ENCODE results near the gene ERBB3. TPM values are rescaled to one million over a fixed set of nuclear protein-coding genes. Genes with fewer than 3 reads are reported as not detected.

Gene ERBB3
- total RNA-seq, 1 experiment from 2014 or later, result 64.3 TPM

DNA sequence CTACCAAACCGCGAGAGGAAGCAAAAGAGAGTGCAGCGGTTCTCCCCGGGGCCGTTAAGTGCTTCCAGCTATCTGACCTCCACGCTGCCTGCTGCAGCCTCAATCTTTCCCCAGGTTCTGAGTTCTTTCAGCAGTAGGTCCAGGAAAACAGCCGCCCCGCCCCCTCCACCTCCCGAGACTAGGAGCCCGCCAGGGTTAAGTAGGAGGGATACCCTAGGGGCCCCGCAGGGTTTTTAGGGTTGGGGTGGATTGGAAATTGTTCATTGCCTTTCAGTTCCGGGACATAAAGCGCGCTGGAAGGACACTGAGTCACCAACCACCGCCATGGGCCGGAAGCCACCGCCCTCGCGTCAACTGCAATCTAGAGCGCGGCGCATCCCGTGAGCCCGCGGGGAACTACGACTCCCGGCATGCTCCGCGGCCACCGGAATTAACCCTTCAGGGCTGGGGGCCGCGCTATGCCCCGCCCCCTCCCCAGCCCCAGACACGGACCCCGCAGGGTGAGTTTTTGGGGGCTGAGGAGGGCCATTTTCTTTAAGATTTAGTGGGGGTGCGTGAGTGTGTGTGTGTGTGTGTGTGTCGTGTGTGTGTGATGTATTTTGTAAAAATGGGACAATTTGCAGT, 72.3 kb downstream of the ERBB3 start, which contains the start of gene MYL6B (continued):
- TF ChIP-seq SMAD3 (CRISPR knock-in tag; IDR thresholded peaks at IDR 0.05; ENCODE audit: borderline replicate concordance), result no peak
- no peak for TF ChIP-seq NR1H2 (CRISPR knock-in tag; IDR thresholded peaks at IDR 0.05)
- TF ChIP-seq, protein P1, sequence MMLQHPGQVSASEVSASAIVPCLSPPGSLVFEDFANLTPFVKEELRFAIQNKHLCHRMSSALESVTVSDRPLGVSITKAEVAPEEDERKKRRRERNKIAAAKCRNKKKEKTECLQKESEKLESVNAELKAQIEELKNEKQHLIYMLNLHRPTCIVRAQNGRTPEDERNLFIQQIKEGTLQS (CRISPR knock-in tag; conservative IDR thresholded peaks at IDR 0.05), result no peak
- TF ChIP-seq ETV6 (CRISPR knock-in tag; IDR thresholded peaks at IDR 0.05), result no peak
- TF ChIP-seq ZNF671 (CRISPR knock-in tag; IDR thresholded peaks at IDR 0.05), result no peak
- TF ChIP-seq, protein P2, sequence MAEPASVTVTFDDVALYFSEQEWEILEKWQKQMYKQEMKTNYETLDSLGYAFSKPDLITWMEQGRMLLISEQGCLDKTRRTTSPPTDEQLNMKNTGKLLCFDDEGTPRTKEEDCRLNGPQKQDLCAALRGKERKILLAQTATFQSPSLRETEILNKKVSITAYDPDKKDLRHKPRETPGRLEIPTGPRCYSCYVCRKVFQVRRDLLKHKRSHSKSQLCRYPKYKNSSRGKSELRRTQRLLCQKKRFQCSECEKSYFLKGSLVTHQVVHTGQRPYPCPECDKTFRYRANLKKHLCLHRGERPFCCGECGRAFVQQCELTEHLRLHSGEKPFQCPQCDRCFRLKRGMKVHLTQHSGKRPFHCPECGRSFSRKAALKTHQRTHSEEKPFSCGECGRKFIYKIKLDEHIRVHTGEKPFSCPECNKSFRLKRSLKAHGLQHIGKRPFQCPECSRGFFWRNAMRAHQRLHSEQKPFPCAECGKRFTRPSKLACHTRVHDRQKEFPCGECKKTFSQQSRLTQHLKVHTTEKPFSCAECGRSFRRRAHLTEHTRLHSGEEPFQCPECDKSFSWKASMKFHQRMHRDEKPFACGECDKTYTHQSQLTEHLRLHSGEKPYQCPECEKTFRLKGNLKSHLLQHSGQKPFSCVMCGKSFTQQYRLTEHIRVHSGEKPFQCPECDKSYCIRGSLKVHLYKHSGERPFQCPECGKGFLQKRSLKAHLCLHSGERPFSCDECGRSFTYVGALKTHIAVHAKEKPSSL (CRISPR knock-in tag; conservative IDR thresholded peaks at IDR 0.05), result no peak
- TF ChIP-seq ZBTB21 (CRISPR knock-in tag; IDR thresholded peaks at IDR 0.05; ENCODE audit: borderline replicate concordance), result no peak
- TF ChIP-seq HMGA2 (CRISPR knock-in tag; IDR thresholded peaks at IDR 0.05), result no peak
- TF ChIP-seq, protein P3, sequence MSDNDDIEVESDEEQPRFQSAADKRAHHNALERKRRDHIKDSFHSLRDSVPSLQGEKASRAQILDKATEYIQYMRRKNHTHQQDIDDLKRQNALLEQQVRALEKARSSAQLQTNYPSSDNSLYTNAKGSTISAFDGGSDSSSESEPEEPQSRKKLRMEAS (CRISPR knock-in tag; IDR thresholded peaks at IDR 0.05), result no peak; the same call in 1 of the 2 replicates
- TF ChIP-seq, protein P4, sequence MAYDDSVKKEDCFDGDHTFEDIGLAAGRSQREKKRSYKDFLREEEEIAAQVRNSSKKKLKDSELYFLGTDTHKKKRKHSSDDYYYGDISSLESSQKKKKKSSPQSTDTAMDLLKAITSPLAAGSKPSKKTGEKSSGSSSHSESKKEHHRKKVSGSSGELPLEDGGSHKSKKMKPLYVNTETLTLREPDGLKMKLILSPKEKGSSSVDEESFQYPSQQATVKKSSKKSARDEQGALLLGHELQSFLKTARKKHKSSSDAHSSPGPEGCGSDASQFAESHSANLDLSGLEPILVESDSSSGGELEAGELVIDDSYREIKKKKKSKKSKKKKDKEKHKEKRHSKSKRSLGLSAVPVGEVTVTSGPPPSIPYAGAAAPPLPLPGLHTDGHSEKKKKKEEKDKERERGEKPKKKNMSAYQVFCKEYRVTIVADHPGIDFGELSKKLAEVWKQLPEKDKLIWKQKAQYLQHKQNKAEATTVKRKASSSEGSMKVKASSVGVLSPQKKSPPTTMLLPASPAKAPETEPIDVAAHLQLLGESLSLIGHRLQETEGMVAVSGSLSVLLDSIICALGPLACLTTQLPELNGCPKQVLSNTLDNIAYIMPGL (CRISPR knock-in tag; IDR thresholded peaks at IDR 0.05), result 0 out of 2 replicates have a peak, but pooled peaks have one; percentile 29
- TF ChIP-seq ZNF423 (CRISPR knock-in tag; IDR thresholded peaks at IDR 0.05), result no peak
- no peak for TF ChIP-seq TCF7 (CRISPR knock-in tag; IDR thresholded peaks at IDR 0.05; ENCODE audit: low read depth)
- no peak for TF ChIP-seq FOXJ3 (CRISPR knock-in tag; IDR thresholded peaks at IDR 0.05; ENCODE audit: borderline replicate concordance)
- TF ChIP-seq, protein P5, sequence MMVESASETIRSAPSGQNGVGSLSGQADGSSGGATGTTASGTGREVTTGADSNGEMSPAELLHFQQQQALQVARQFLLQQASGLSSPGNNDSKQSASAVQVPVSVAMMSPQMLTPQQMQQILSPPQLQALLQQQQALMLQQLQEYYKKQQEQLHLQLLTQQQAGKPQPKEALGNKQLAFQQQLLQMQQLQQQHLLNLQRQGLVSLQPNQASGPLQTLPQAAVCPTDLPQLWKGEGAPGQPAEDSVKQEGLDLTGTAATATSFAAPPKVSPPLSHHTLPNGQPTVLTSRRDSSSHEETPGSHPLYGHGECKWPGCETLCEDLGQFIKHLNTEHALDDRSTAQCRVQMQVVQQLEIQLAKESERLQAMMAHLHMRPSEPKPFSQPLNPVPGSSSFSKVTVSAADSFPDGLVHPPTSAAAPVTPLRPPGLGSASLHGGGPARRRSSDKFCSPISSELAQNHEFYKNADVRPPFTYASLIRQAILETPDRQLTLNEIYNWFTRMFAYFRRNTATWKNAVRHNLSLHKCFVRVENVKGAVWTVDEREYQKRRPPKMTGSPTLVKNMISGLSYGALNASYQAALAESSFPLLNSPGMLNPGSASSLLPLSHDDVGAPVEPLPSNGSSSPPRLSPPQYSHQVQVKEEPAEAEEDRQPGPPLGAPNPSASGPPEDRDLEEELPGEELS (CRISPR knock-in tag; IDR thresholded peaks at IDR 0.05), result 0 out of 2 replicates have a peak, but pooled peaks have one; percentile 21
- TF ChIP-seq, protein P6, sequence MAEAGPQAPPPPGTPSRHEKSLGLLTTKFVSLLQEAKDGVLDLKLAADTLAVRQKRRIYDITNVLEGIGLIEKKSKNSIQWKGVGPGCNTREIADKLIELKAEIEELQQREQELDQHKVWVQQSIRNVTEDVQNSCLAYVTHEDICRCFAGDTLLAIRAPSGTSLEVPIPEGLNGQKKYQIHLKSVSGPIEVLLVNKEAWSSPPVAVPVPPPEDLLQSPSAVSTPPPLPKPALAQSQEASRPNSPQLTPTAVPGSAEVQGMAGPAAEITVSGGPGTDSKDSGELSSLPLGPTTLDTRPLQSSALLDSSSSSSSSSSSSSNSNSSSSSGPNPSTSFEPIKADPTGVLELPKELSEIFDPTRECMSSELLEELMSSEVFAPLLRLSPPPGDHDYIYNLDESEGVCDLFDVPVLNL (CRISPR knock-in tag; IDR thresholded peaks at IDR 0.05; ENCODE audit: borderline replicate concordance, low read depth), result no peak
- TF ChIP-seq GABPB1 (CRISPR knock-in tag; IDR thresholded peaks at IDR 0.05), result peak; percentile 57; the same call in 1 of the 2 replicates
- TF ChIP-seq GRHL2 (CRISPR knock-in tag; IDR thresholded peaks at IDR 0.05; ENCODE audit: insufficient replicate concordance, severe bottlenecking), result no peak
- TF ChIP-seq, protein P7, sequence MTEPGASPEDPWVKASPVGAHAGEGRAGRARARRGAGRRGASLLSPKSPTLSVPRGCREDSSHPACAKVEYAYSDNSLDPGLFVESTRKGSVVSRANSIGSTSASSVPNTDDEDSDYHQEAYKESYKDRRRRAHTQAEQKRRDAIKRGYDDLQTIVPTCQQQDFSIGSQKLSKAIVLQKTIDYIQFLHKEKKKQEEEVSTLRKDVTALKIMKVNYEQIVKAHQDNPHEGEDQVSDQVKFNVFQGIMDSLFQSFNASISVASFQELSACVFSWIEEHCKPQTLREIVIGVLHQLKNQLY (CRISPR knock-in tag; IDR thresholded peaks at IDR 0.05), result no peak
- TF ChIP-seq, protein P8, sequence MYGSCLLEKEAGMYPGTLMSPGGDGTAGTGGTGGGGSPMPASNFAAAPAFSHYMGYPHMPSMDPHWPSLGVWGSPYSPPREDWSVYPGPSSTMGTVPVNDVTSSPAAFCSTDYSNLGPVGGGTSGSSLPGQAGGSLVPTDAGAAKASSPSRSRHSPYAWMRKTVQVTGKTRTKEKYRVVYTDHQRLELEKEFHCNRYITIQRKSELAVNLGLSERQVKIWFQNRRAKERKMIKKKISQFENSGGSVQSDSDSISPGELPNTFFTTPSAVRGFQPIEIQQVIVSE (CRISPR knock-in tag; IDR thresholded peaks at IDR 0.05; ENCODE audit: borderline replicate concordance), result no peak
- TF ChIP-seq, protein P9, sequence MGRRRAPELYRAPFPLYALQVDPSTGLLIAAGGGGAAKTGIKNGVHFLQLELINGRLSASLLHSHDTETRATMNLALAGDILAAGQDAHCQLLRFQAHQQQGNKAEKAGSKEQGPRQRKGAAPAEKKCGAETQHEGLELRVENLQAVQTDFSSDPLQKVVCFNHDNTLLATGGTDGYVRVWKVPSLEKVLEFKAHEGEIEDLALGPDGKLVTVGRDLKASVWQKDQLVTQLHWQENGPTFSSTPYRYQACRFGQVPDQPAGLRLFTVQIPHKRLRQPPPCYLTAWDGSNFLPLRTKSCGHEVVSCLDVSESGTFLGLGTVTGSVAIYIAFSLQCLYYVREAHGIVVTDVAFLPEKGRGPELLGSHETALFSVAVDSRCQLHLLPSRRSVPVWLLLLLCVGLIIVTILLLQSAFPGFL (CRISPR knock-in tag; IDR thresholded peaks at IDR 0.05; ENCODE audit: borderline replicate concordance), result no peak
- TF ChIP-seq IRF2 (CRISPR knock-in tag; IDR thresholded peaks at IDR 0.05; ENCODE audit: borderline replicate concordance, low read depth), result no peak
